Activated CD8-positive, alpha-beta memory T cell treated with anti-CD3 and anti-CD28 coated beads, Interleukin-2, amount 50 U/mL, for 24 hours (primary cell): ENCODE results near the gene A1BG.

Experiments used
- DNase-seq: peaks from one replicate; pipeline ENCODE4 v3.0.0-alpha.2; 2020; ENCODE audit errors: extremely low read depth

The A1BG gene

GRCh38 chr19:58352760-58353671 lies at the start of gene A1BG:
A1BG (minus strand) TSS chr19:58353492; CDS start chr19:58353437, 55 bp downstream.
- DNase-seq, result no peak

- no peak for DNase-seq
Observed at GRCh38 chr19:58401840-58402421, 48.6 kb upstream of the A1BG start.

- peak; percentile 96 for DNase-seq
Observed at GRCh38 chr19:58400916-58401839, 47.9 kb upstream of the A1BG start.

- no peak for DNase-seq
Observed at GRCh38 chr19:58400316-58400915, 47.1 kb upstream of the A1BG start.

- no peak for DNase-seq
Observed at GRCh38 chr19:58399903-58400302, 46.6 kb upstream of the A1BG start.

- no peak for DNase-seq
Observed at GRCh38 chr19:58398545-58398944, 45.3 kb upstream of the A1BG start.

- DNase-seq, result no peak
Observed at GRCh38 chr19:58398087-58398486, 44.8 kb upstream of the A1BG start.

- no peak for DNase-seq
Observed at GRCh38 chr19:58397533-58398037, 44.3 kb upstream of the A1BG start.

GRCh38 chr19:58396691-58397532 lies 43.6 kb upstream of the A1BG start:
- DNase-seq, result no peak

- no peak for DNase-seq
Observed at GRCh38 chr19:58395979-58396627, 42.8 kb upstream of the A1BG start.

GRCh38 chr19:58395220-58395978 lies 42.1 kb upstream of the A1BG start, which contains the start of gene RNF225:
RNF225 (plus strand) TSS chr19:58395656; CDS start chr19:58396090, 434 bp downstream.
- DNase-seq, result no peak

GRCh38 chr19:58394821-58395219 lies 41.5 kb upstream of the A1BG start:
- DNase-seq, result no peak

GRCh38 chr19:58393725-58394033 lies 40.4 kb upstream of the A1BG start:
- no peak for DNase-seq

GRCh38 chr19:58392945-58393724 lies 39.8 kb upstream of the A1BG start:
- no peak for DNase-seq

- no peak for DNase-seq
Observed at GRCh38 chr19:58388175-58388526, 34.9 kb upstream of the A1BG start.

- DNase-seq, result no peak
Observed at GRCh38 chr19:58387338-58388174, 34.3 kb upstream of the A1BG start.

- peak; percentile 92 for DNase-seq
Observed at GRCh38 chr19:58386576-58387337, 33.5 kb upstream of the A1BG start, which contains the start of gene RPS5. RPS5 (plus strand) TSS chr19:58387269; CDS start chr19:58388138, 869 bp downstream.
